Muscle of leg (tissue), 11 donors: Measurements from ENCODE around the gene SLC25A22. TPM values are rescaled to one million over a fixed set of nuclear protein-coding genes. Genes with fewer than 3 reads are reported as not detected.

Experiments used
- DNase-seq: peaks from one replicate; pipeline ENCODE4 v3.0.0; 2013
- H3K27ac ChIP-seq: one replicate; pipeline ENCODE4 v1.5.1; 2013; ENCODE audit warnings: mild to moderate bottlenecking, low read length, control low read depth
- H3K27me3 ChIP-seq: one replicate; pipeline ENCODE4 v1.6.1; 2013; ENCODE audit warnings: low read length; ENCODE audit not compliant: control insufficient read depth, insufficient read depth
- H3K36me3 ChIP-seq: one replicate; pipeline ENCODE4 v1.6.1; 2013; ENCODE audit warnings: low read length; ENCODE audit not compliant: control insufficient read depth, insufficient read depth
- H3K4me1 ChIP-seq: one replicate; pipeline ENCODE4 v1.6.1; 2013; ENCODE audit warnings: low read length; ENCODE audit not compliant: control insufficient read depth, insufficient read depth
- H3K4me3 ChIP-seq: one replicate; pipeline ENCODE4 v1.5.1; 2013; ENCODE audit warnings: low read length, control low read depth
- H3K9me3 ChIP-seq: replicated peaks from 2 replicates; pipeline ENCODE4 v1.6.1; 2013; ENCODE audit warnings: low read depth, low read length; ENCODE audit not compliant: control insufficient read depth
- WGBS: methylation state at CpG from one replicate; pipeline ENCODE4 v1.1.5; 2013; ENCODE audit warnings: missing lambda C conversion rate; ENCODE audit not compliant: insufficient coverage; 5-methylcytosine and 5-hydroxymethylcytosine counted together
- polyA plus RNA-seq, 8 donors: library from polyadenylated mRNA; unstranded; fragments of 120-200 nt; gene quantifications; one replicate each; pipeline versions ENCODE4 v1.2.1 to v1.2.3, GENCODE V29; 2013; ENCODE audit warnings: inconsistent platforms in 1 of 8, low replicate concordance in 1 of 8; ENCODE audit not compliant: insufficient read length in 8 of 8, insufficient read depth in 1 of 8
- total RNA-seq: library from RNA; stranded (reverse); fragments of 120-200 nt; gene quantifications from one replicate; pipeline ENCODE4 v1.2.4, GENCODE V29; 2013

Gene SLC25A22
- total and polyA plus RNA-seq, 9 donors: 5.4 to 15.8 (median 13.6) TPM

DNA sequence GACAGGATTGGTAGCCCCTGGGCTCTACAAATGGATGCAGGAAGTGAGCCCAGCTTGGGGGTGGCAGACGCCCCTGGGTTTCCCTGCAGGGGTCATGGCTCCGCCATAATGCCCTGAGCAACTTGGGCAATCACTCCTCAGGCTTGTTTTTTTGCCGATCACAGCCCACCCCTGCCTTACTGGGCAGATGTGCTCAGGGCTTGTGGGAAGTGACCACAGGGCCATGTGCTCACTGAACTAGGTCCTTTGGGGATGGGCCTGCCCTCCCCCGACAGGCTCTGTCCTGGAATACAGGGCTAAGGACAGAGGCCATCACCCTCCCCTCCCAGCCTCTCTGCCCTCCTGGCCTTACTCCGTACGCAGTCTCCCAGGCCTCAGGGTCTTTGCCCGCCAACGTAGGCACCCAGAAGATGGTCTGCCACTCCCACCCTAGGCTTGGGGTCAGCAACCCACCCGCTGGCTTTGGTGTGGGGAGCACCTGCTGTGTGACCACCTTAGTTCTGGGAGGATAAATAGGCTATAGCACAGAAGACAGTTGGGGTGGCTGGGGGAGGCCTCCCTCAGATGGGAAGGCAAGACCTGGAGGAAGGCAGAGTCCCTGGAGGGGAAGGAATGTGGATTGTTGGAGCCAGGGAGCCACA lies 15.5 kb upstream of the SLC25A22 start:
- Histone ChIP-seq H3K27ac (no peak overlapping the region), H3K36me3 (peaks cover 39% of the 10 kb centered on the region), H3K27me3 (no peaks in the 10 kb centered on the region), H3K4me3 (no peak overlapping the region), H3K4me1 (peaks cover 31% of the 10 kb centered on the region), H3K9me3 (no peaks in the 10 kb centered on the region)
- WGBS: 85% methylated on average over 4 of the region's 9 CpGs
- DNase-seq: no peak

- Histone ChIP-seq H3K4me1 (peaks cover 33% of the 10 kb centered on the region), H3K36me3 (peaks cover 39% of the 10 kb centered on the region), H3K9me3 (no peaks in the 10 kb centered on the region), H3K27me3 (no peaks in the 10 kb centered on the region), H3K4me3 (no peak overlapping the region), H3K27ac (no peak overlapping the region)
- DNase-seq: no peak
- WGBS: 100% methylated on average over 1 of the region's 6 CpGs
Measured at GRCh38 chr11:813072-813455, 15.0 kb upstream of the SLC25A22 start.

- DNase-seq: no peak
- Histone ChIP-seq H3K4me3 (no peak overlapping the region), H3K9me3 (no peaks in the 10 kb centered on the region), H3K27me3 (no peaks in the 10 kb centered on the region), H3K36me3 (peaks cover 39% of the 10 kb centered on the region), H3K4me1 (peaks cover 33% of the 10 kb centered on the region), H3K27ac (no peak overlapping the region)
- 70% methylated on average over 1 of the region's 3 CpGs for WGBS
Measured at GRCh38 chr11:812390-812789, 14.3 kb upstream of the SLC25A22 start.

- peak; percentile 51 for DNase-seq
- Histone ChIP-seq H3K27me3 (no peaks in the 10 kb centered on the region), H3K36me3 (peaks cover 39% of the 10 kb centered on the region), H3K9me3 (no peaks in the 10 kb centered on the region), H3K4me3 (no peak overlapping the region), H3K4me1 (peaks cover 33% of the 10 kb centered on the region), H3K27ac (peak overlapping the region; percentile 32)
- WGBS: 78% methylated on average over 11 of the region's 14 CpGs
Measured at GRCh38 chr11:811446-812245, 13.6 kb upstream of the SLC25A22 start.

DNA sequence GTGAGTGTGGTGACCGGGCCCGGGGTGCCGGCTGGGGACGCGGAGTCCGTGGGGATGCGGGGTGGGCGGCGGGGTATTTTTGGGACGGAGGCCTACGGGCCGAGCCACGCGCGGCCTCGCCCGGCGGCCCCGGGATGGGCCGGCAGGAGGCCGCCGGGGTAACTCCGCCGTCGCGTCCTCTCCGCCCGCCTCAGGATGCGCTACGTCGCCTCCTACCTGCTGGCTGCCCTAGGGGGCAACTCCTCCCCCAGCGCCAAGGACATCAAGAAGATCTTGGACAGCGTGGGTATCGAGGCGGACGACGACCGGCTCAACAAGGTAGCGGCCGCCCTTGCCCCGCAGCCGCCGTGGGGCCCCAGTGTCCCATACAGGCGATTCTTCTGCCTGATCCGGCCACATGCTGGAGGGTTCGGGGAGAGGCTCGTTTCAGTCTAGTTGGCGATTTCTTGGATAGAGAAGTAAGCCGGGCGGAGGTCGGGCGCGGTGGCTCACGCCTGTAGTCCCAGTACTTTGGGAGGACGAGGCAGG lies 12.0 kb upstream of the SLC25A22 start:
- under 1% methylated on average over 45 of the region's 55 CpGs for WGBS
- H3K36me3 ChIP-seq: peaks cover 30% of the 10 kb centered on the region
- peaks cover 40% of the 10 kb centered on the region for H3K4me1 ChIP-seq
- H3K4me3 ChIP-seq: peak overlapping the region; percentile 97
- no peak for DNase-seq
- no peaks in the 10 kb centered on the region for H3K27me3 ChIP-seq
- H3K27ac ChIP-seq: peak overlapping the region; percentile 72
- no peaks in the 10 kb centered on the region for H3K9me3 ChIP-seq

DNA sequence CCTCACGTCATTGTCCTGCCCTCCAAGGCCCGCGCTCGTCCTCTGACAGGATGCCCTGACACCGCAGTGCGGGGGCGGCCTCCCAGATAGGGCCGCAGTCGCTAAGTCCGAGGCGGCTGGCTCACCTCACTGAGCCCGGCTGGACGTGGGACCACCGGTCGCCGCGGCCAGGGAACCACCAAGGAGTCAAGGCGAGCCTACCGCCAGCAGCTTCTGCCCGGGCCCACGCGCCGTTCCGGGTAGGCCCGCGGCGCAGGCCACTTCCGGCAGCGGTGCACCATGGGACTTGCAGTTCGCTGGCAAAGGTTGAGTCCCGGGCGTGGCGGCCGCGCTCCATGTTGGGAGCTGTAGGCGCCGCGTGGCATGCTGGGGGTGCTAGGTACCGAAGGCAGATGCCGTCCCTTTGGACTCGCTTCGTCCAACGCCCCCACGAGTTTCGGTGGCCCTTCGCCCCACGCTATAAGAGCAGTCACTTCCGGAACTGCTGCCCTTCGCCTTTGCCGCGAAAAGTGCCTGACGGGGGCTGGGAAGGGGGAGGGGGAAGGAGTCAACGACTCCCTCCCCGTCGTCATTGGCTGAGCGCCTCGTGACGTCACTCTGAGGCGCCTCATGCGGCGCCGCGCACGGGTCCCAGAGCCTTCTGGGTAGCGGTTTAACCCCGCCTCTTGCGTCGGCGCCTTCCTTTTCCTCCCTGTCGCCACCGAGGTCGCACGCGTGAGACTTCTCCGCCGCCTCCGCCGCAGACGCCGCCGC lies 11.4 kb upstream of the SLC25A22 start, which contains the start of gene RPLP2:
RPLP2 (plus strand) TSS at position 681 of the 753 bp plus-strand sequence. CDS start 268 bp downstream, outside the sequence.
- peak within 1 kb of the TSS; percentile 98 for H3K27ac ChIP-seq
- WGBS: under 1% methylated on average over 72 of the region's 81 CpGs
- no peaks in the 10 kb centered on the region for H3K9me3 ChIP-seq
- H3K4me1 ChIP-seq: peaks cover 44% of the 10 kb centered on the region
- H3K4me3 ChIP-seq: peak within 1 kb of the TSS; percentile 97
- peaks cover 27% of the 10 kb centered on the region for H3K36me3 ChIP-seq
- DNase-seq: peak; percentile 99
- no peaks in the 10 kb centered on the region for H3K27me3 ChIP-seq

GRCh38 chr11:808427-809286 lies 10.6 kb upstream of the SLC25A22 start:
- Histone ChIP-seq H3K27me3 (no peaks in the 10 kb centered on the region), H3K4me3 (peak overlapping the region; percentile 97), H3K27ac (peak overlapping the region; percentile 98), H3K4me1 (peaks cover 53% of the 10 kb centered on the region), H3K36me3 (peaks cover 25% of the 10 kb centered on the region), H3K9me3 (no peaks in the 10 kb centered on the region)
- no peak for DNase-seq
- WGBS: 20% methylated on average over 25 of the region's 36 CpGs

DNA sequence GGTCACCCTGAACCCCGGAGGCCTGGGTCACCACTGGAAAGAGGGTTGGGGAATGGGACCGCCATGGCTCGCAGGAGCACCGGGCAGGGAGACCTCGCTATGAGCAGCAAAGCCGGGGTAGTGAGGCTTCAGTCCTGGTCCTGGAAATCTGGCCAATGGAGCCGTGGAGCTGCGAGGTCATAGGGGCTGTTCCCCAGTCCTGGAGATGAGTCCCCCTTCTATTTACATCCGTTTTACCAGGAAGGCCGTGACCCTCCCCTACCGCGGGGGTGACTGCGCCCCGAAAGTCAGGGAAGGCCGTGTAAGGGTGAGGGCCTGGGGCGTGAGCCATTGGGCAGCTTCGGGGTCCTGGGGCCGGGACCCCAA lies 6.5 kb upstream of the SLC25A22 start:
- 4% methylated on average over 15 of the region's 18 CpGs for WGBS
- no peak overlapping the region for H3K27ac ChIP-seq

GRCh38 chr11:803770-804598 lies 5.9 kb upstream of the SLC25A22 start:
- WGBS: 40% methylated on average over 24 of the region's 26 CpGs

More for the DNA sequence above, 6.5 kb upstream of the SLC25A22 start:
- H3K36me3 ChIP-seq: peaks cover 29% of the 10 kb centered on the region
- peak overlapping the region; percentile 56 for H3K4me3 ChIP-seq
- H3K27me3 ChIP-seq: no peaks in the 10 kb centered on the region
- no peaks in the 10 kb centered on the region for H3K9me3 ChIP-seq
- peaks cover 43% of the 10 kb centered on the region for H3K4me1 ChIP-seq
- DNase-seq: no peak

More at GRCh38 chr11:803770-804598, 5.9 kb upstream of the SLC25A22 start:
- Histone ChIP-seq H3K9me3 (no peaks in the 10 kb centered on the region), H3K4me3 (peak overlapping the region; percentile 56), H3K4me1 (peaks cover 41% of the 10 kb centered on the region), H3K27ac (no peak overlapping the region), H3K36me3 (peaks cover 32% of the 10 kb centered on the region), H3K27me3 (no peaks in the 10 kb centered on the region)
- no peak for DNase-seq
